H1 (cell line): ENCODE measurements around the gene MARK3. TPM values are rescaled to one million over a fixed set of nuclear protein-coding genes. Genes with fewer than 3 reads are reported as not detected.
A peak's percentile ranks its signal among the peaks of the same experiment; 100 is the strongest.

ENCODE experiments used
- CTCF ChIA-PET: fragments of 300-600 bp; sonication (Branson Sonifier 250); formaldehyde crosslinking; loops from one replicate; lab custom pipeline; 2021; ENCODE audit not compliant: partially characterized antibody; lab: Charles Lee
- POLR2A ChIA-PET: fragments of 300-600 bp; sonication (Branson Sonifier 250); formaldehyde crosslinking; loops from one replicate; lab custom pipeline; 2021; ENCODE audit warnings: inconsistent platforms; ENCODE audit not compliant: partially characterized antibody; lab: Charles Lee
- DNase-seq, 2 experiments: peaks; one replicate each; pipeline versions ENCODE4 v3.0.0 to v3.0.0-alpha.2; 2010 to 2022; ENCODE audit warnings: low spot score in 2 of 2, low read depth in 1 of 2, mixed read lengths in 1 of 2
- FAIRE-seq: peaks from 2 replicates; lab custom pipeline; 2011; peaks lifted over from hg19 to GRCh38; lab: Jason Lieb, UNC
- H2AFZ ChIP-seq: 2 replicates; pipeline ENCODE4 v1.8.1; 2012; ENCODE audit warnings: low read length, inconsistent platforms
- H2AK5ac ChIP-seq: 2 replicates; pipeline ENCODE4 v1.6.1; 2013; ENCODE audit warnings: low read depth, low read length
- H2BK120ac ChIP-seq: replicated peaks from 2 replicates; pipeline ENCODE3; 2013; ENCODE audit warnings: low read depth, low read length, inconsistent platforms
- H2BK12ac ChIP-seq: 2 replicates; pipeline ENCODE4 v1.6.1; 2013; ENCODE audit warnings: low read depth, low read length
- H2BK15ac ChIP-seq: 2 replicates; pipeline ENCODE4 v1.6.1; 2013; ENCODE audit warnings: low read length
- H2BK20ac ChIP-seq: 2 replicates; pipeline ENCODE4 v1.6.1; 2013; ENCODE audit warnings: low read length
- H2BK5ac ChIP-seq: 2 replicates; pipeline ENCODE4 v1.6.1; 2013; ENCODE audit warnings: low read depth, low read length
- H3K14ac ChIP-seq: 2 replicates; pipeline ENCODE4 v1.6.1; 2013; ENCODE audit warnings: inconsistent platforms; ENCODE audit not compliant: insufficient read length
- H3K18ac ChIP-seq: 2 replicates; pipeline ENCODE4 v1.6.1; 2013; ENCODE audit warnings: low read length; ENCODE audit errors: extremely low read depth
- H3K23ac ChIP-seq: 2 replicates; pipeline ENCODE4 v1.6.1; 2013; ENCODE audit warnings: inconsistent platforms; ENCODE audit not compliant: insufficient read length
- H3K23me2 ChIP-seq: 2 replicates; pipeline ENCODE4 v1.6.1; 2013; ENCODE audit warnings: low read depth, low read length
- H3K27ac ChIP-seq: 2 replicates; pipeline ENCODE4 v1.6.1; 2011; ENCODE audit warnings: low read depth, low read length, inconsistent platforms
- H3K27me3 ChIP-seq, 4 experiments: replicated peaks in 1 of 4; 1 replicate in 1 of 4; 2 replicates in 3 of 4; pipeline versions ENCODE4 v1.6.1 to v1.8.1; 2011 to 2013; ENCODE audit warnings: low read length in 3 of 4, mild to moderate bottlenecking in 3 of 4, inconsistent platforms in 2 of 4, mixed read lengths in 2 of 4, moderate library complexity in 1 of 4; ENCODE audit not compliant: control insufficient read depth in 3 of 4, insufficient read depth in 3 of 4; ENCODE audit errors: extremely low read depth in 1 of 4
- H3K36me3 ChIP-seq, 4 experiments: 2 replicates each; pipeline versions ENCODE4 v1.6.1 to v1.8.1; 2011 to 2013; ENCODE audit warnings: mild to moderate bottlenecking in 4 of 4, low read length in 3 of 4, moderate library complexity in 2 of 4, control low read depth in 1 of 4, inconsistent platforms in 1 of 4; ENCODE audit not compliant: insufficient read depth in 4 of 4, control insufficient read depth in 2 of 4
- H3K4ac ChIP-seq: replicated peaks from 2 replicates; pipeline ENCODE3; 2013; ENCODE audit warnings: low read length, low read depth, mixed read lengths, inconsistent platforms; ENCODE audit not compliant: insufficient read length
- H3K4me1 ChIP-seq, 4 experiments: replicated peaks in 1 of 4; 1 replicate in 1 of 4; 2 replicates in 3 of 4; pipeline versions ENCODE4 v1.6.1 to v1.8.1; 2011 to 2013; ENCODE audit warnings: low read length in 3 of 4, inconsistent platforms in 2 of 4, mixed read lengths in 1 of 4; ENCODE audit not compliant: insufficient read depth in 4 of 4, control insufficient read depth in 3 of 4
- H3K4me2 ChIP-seq, 2 experiments: 2 replicates each; pipeline versions ENCODE4 v1.6.1 to v1.8.1; 2011 to 2013; ENCODE audit warnings: low read depth in 2 of 2, low read length in 2 of 2, control low read depth in 1 of 2, inconsistent platforms in 1 of 2, mild to moderate bottlenecking in 1 of 2; ENCODE audit not compliant: insufficient read depth in 1 of 2
- H3K4me3 ChIP-seq, 4 experiments: fragments of 200-600, 300-600 bp in 1 of 4; sonication (generic), shearing (Covaris generic), sonication (Bioruptor Twin) in 1 of 4; 2 replicates each; pipeline versions ENCODE4 v1.5.1 to v1.8.1; 2011 to 2016; ENCODE audit warnings: low read length in 4 of 4, low read depth in 3 of 4, control low read depth in 2 of 4, inconsistent platforms in 2 of 4, mild to moderate bottlenecking in 2 of 4, mixed read lengths in 1 of 4, moderate library complexity in 1 of 4; ENCODE audit not compliant: insufficient read depth in 2 of 4; ENCODE audit errors: extremely low read depth in 1 of 4
- H3K56ac ChIP-seq: replicated peaks from 2 replicates; pipeline ENCODE3; 2013; ENCODE audit warnings: low read depth, mild to moderate bottlenecking, mixed read lengths, low read length, inconsistent platforms; ENCODE audit not compliant: insufficient read length
- H3K79me1 ChIP-seq: 2 replicates; pipeline ENCODE4 v1.6.1; 2013; ENCODE audit warnings: low read depth, low read length, control low read depth
- H3K79me2 ChIP-seq, 2 experiments: 2 replicates each; pipeline versions ENCODE4 v1.6.1 to v1.8.1; 2012 to 2013; ENCODE audit warnings: low read length in 2 of 2, mild to moderate bottlenecking in 2 of 2, inconsistent platforms in 1 of 2; ENCODE audit not compliant: insufficient read depth in 2 of 2, control insufficient read depth in 1 of 2
- H3K9ac ChIP-seq, 4 experiments: replicated peaks in 1 of 4; 1 replicate in 1 of 4; 2 replicates in 3 of 4; pipeline versions ENCODE4 v1.6.1 to v1.8.1; 2011 to 2013; ENCODE audit warnings: low read depth in 3 of 4, low read length in 3 of 4, control low read depth in 2 of 4, mild to moderate bottlenecking in 2 of 4, moderate library complexity in 2 of 4, inconsistent platforms in 1 of 4; ENCODE audit errors: extremely low read depth in 1 of 4
- H3K9me3 ChIP-seq, 2 experiments: 2 replicates each; pipeline versions ENCODE4 v1.6.1 to v1.8.1; 2012 to 2013; ENCODE audit warnings: mild to moderate bottlenecking in 2 of 2, moderate library complexity in 2 of 2, control low read depth in 1 of 2, inconsistent platforms in 1 of 2, low read depth in 1 of 2, low read length in 1 of 2, mixed read lengths in 1 of 2; ENCODE audit not compliant: insufficient read depth in 2 of 2
- H4K20me1 ChIP-seq, 2 experiments: replicated peaks in 1 of 2; 2 replicates each; pipeline versions ENCODE3 to v1.8.1; 2011 to 2013; ENCODE audit warnings: inconsistent platforms in 2 of 2, low read length in 2 of 2, mild to moderate bottlenecking in 1 of 2; ENCODE audit not compliant: insufficient read depth in 2 of 2, control insufficient read depth in 1 of 2
- H4K5ac ChIP-seq: 2 replicates; pipeline ENCODE4 v1.6.1; 2013; ENCODE audit warnings: low read length, low read depth, mixed read lengths, inconsistent platforms; ENCODE audit not compliant: insufficient read length
- H4K8ac ChIP-seq: 2 replicates; pipeline ENCODE4 v1.8.0; 2013; ENCODE audit warnings: mild to moderate bottlenecking, moderate library complexity, low read length, inconsistent platforms; ENCODE audit not compliant: insufficient read depth; ENCODE audit errors: extremely low read depth
- H4K91ac ChIP-seq: replicated peaks from 2 replicates; pipeline ENCODE3; 2013; ENCODE audit warnings: low read length, mixed read lengths, inconsistent platforms; ENCODE audit not compliant: insufficient read length
- CBX5 ChIP-seq: fragments of 300-800, 300-1000 bp; sonication (generic); IDR thresholded peaks from 2 replicates; pipeline ENCODE4 v1.7.1; 2016; ENCODE audit warnings: antibody characterized with exemption, low read length, low read depth
- CHD1 ChIP-seq: IDR thresholded peaks from 2 replicates; pipeline ENCODE4 v1.6.1; 2012; ENCODE audit warnings: low read depth, low read length, improper control_type of control experiment
- FOSL1 ChIP-seq: IDR thresholded peaks from 2 replicates; pipeline ENCODE4 v1.6.1; 2011; ENCODE audit warnings: mild to moderate bottlenecking, low read depth, low read length, moderate library complexity; ENCODE audit not compliant: insufficient read depth
- KDM1A ChIP-seq: fragments of 200-600, 300-600 bp; sonication (generic); IDR thresholded peaks from 2 replicates; pipeline ENCODE4 v1.7.1; 2016; ENCODE audit warnings: mild to moderate bottlenecking, low read length, borderline replicate concordance
- KDM5A ChIP-seq: fragments of 200-600 bp; IDR thresholded peaks from 2 replicates; pipeline ENCODE4 v1.7.1; 2012; ENCODE audit warnings: mild to moderate bottlenecking, low read length, inconsistent platforms, mixed read lengths
- RFX5 ChIP-seq: IDR thresholded peaks from 2 replicates; pipeline ENCODE4 v1.6.1; 2011; ENCODE audit warnings: low read depth, low read length, improper control_type of control experiment, borderline replicate concordance
- SAP30 ChIP-seq: fragments of 300-600 bp; sonication (generic); IDR thresholded peaks from 2 replicates; pipeline ENCODE4 v1.7.1; 2012; ENCODE audit warnings: low read length, moderate library complexity, mild to moderate bottlenecking, inconsistent platforms; ENCODE audit not compliant: insufficient read depth, insufficient replicate concordance
- SIRT6 ChIP-seq: IDR thresholded peaks from one replicate; pipeline ENCODE4 v1.7.1; 2012; ENCODE audit warnings: low read length, inconsistent platforms
- SP2 ChIP-seq: IDR thresholded peaks from 2 replicates; pipeline ENCODE4 v1.6.1; 2012; ENCODE audit warnings: mild to moderate bottlenecking, low read length, inconsistent platforms
- TAF1 ChIP-seq: IDR thresholded peaks from 2 replicates; pipeline ENCODE4 v1.6.1; 2011; ENCODE audit warnings: mild to moderate bottlenecking, low read depth, low read length
- TBP ChIP-seq: IDR thresholded peaks from 2 replicates; pipeline ENCODE4 v1.6.1; 2011; ENCODE audit warnings: low read depth, low read length, improper control_type of control experiment
- WGBS, 2 experiments: shearing (Covaris generic) in 1 of 2; methylation state at CpG; one replicate each; pipeline versions ENCODE4 v1.1.6 to v1.1.7; 2013 to 2015; ENCODE audit warnings: low lambda C conversion rate in 2 of 2, mixed read lengths in 2 of 2, inconsistent platforms in 1 of 2, low coverage in 1 of 2, missing lambda C conversion rate in 1 of 2; ENCODE audit not compliant: insufficient replicate concordance in 2 of 2, insufficient coverage in 1 of 2, insufficient read length in 1 of 2; ENCODE audit errors: extremely low coverage in 1 of 2, missing lambda C conversion rate in 1 of 2; 5-methylcytosine and 5-hydroxymethylcytosine counted together
- polyA plus RNA-seq, 7 experiments: library from polyadenylated mRNA; depleted of rRNA in 3 of 7; stranded (reverse) in 5 of 7; unstranded in 2 of 7; fragments of >200 nt in 5 of 7; fragments of 200-250 nt in 2 of 7; gene quantifications; 1 replicate in 5 of 7; 2 replicates in 1 of 7; 4 replicates in 1 of 7; pipeline versions ENCODE4 v1.2.1 to v1.2.3, GENCODE V29; 2011 to 2013; ENCODE audit warnings: missing spikeins in 2 of 7, mixed read lengths in 2 of 7
- total RNA-seq: library from RNA; stranded (reverse); fragmentation: NEBNext Ultra II Directional; extraction: Animal tissue kit (Norgen Biotek cat#: 25700); gene quantifications from 2 replicates; pipeline ENCODE4 v1.2.1, GENCODE V29; 2021

MARK3 gene
- total and polyA plus RNA-seq, 2 of the 8 experiments (the other 6 are each of a cell fraction or from before 2014, with no cell fraction given), result 39.4 to 76.9 TPM

- Histone ChIP-seq H2AFZ (no peak overlapping the region), H2AK5ac (no peak overlapping the region; the same call in 1 of the 2 replicates), H3K36me3 (peaks cover 0 to 13% (median 0%) of the 10 kb centered on the region in 4 experiments; a peak in 1 of 8 replicates), H3K4me3 (no peak overlapping the region), H3K27ac (no peak overlapping the region), H2BK12ac (peak overlapping the region; percentile 41; the same call in 1 of the 2 replicates), H2BK120ac (no peak overlapping the region), H3K4me1 (peaks cover 1 to 10% (median 4%) of the 10 kb centered on the region in 4 experiments; a peak in 4 of 7 replicates), H3K79me1 (peaks cover 4% of the 10 kb centered on the region; the same call in 1 of the 2 replicates), H3K23me2 (no peaks in the 10 kb centered on the region), H3K4ac (no peak overlapping the region), H3K56ac (no peak overlapping the region), H4K5ac (no peak overlapping the region), H4K8ac (no peak overlapping the region), H3K14ac (no peak overlapping the region), H3K9me3 (no peaks in the 10 kb centered on the region; a peak in 1 of 4 replicates), H3K23ac (no peak overlapping the region), H4K20me1 (peaks cover 7 to 20% of the 10 kb centered on the region in 2 experiments), H3K27me3 (no peaks in the 10 kb centered on the region), H2BK15ac (no peak overlapping the region), H3K4me2 (no peak overlapping the region; a peak in 1 of 4 replicates), H2BK20ac (no peak overlapping the region), H4K91ac (no peak overlapping the region), H3K79me2 (peaks cover 24 to 83% of the 10 kb centered on the region in 2 experiments), H3K18ac (no peak overlapping the region), H2BK5ac (0 out of 2 replicates have a peak overlapping the region, but pooled peaks have one; percentile 0), H3K9ac (no peak overlapping the region)
- DNase-seq (no peak), FAIRE-seq (no peak)
- POLR2A ChIA-PET, result interaction anchor here (0.8 kb wide), 1 partner anchor 15 kb away, joined by 3 read pairs; no protein-coding TSS in a partner anchor
- CTCF ChIA-PET, result no interaction called here
- WGBS, 2 experiments, result 82% methylated on average over 10 of the region's 10 CpGs; no CpG with 5 or more reads in 1 of the 2 experiments
- TF ChIP-seq SP2, result no peak
- no peak for TF ChIP-seq SAP30
- no peak for TF ChIP-seq SIRT6
- TF ChIP-seq TAF1, result no peak
- TF ChIP-seq KDM5A, result no peak
- no peak for TF ChIP-seq CBX5
- no peak for TF ChIP-seq TBP
- no peak for TF ChIP-seq RFX5
- no peak for TF ChIP-seq KDM1A
- TF ChIP-seq CHD1, result no peak
- TF ChIP-seq FOSL1, result no peak
Observed at GRCh38 chr14:103401223-103402214, 16.3 kb downstream of the MARK3 start.
